ENCODE results near the gene SORBS1. TPM values are rescaled to one million over a fixed set of nuclear protein-coding genes. Genes with fewer than 3 reads are reported as not detected.

The SORBS1 gene
- polyA plus RNA-seq, 3 donors from 2014 or later: 0.33 to 1.8 (median 0.82) TPM

DNA sequence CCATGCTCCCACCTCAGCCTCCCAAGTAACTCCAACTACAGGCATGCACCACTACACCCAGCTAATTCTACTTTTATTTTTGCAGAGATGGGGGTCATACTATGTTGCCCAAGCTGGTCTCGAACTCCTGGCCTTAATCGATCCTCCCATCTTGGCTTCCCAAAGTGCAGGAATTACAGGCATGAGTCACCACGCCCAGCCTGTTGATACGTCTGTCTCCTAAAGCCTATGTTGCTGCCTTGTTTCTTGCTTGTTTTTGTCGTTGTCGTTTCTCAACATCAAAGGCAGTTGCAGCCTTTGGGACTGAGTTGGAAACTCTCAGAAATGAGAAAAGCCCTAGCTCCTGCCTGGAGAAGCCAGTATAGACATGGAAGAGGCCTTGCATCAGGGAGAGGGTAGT is 49.9 kb downstream of the SORBS1 start:
- Mint-ChIP-seq H3K9me3 (no peaks in the 10 kb centered on the region), H3K4me3 (no peak overlapping the region), H3K27me3 (ENCODE audit: low read depth in 3 of 3) (peaks cover 0 to 3% (median 0%) of the 10 kb centered on the region in 3 donors), H3K27ac (no peak overlapping the region), H3K4me1 (no peaks in the 10 kb centered on the region), H3K36me3 (no peaks in the 10 kb centered on the region)
- no peak for DNase-seq

DNA sequence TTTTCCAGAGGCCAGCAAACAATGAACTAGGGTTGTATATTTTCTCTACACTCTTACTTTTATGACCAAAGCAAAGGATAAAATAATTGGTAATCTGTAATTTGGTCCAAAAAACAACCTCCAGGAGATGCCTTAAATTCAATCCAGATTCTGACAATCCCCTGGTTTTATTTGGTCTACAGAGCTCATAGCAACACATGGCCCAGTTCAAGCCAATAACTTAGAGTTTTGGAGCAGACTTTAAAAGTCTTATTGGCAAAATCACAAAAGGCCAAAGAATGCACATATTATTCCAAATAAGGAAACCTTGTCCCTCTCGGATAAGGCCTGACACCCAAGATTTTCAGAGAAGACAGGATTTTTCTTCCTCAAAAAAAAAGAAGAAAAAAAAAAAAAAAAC is 51.9 kb downstream of the SORBS1 start:
- Mint-ChIP-seq H3K36me3 (no peaks in the 10 kb centered on the region), H3K4me3 (no peak overlapping the region), H3K27ac (no peak overlapping the region), H3K4me1 (no peaks in the 10 kb centered on the region), H3K27me3 (ENCODE audit: low read depth in 3 of 3) (peaks cover 0 to 3% (median 0%) of the 10 kb centered on the region in 3 donors), H3K9me3 (no peaks in the 10 kb centered on the region)
- DNase-seq: no peak

DNA sequence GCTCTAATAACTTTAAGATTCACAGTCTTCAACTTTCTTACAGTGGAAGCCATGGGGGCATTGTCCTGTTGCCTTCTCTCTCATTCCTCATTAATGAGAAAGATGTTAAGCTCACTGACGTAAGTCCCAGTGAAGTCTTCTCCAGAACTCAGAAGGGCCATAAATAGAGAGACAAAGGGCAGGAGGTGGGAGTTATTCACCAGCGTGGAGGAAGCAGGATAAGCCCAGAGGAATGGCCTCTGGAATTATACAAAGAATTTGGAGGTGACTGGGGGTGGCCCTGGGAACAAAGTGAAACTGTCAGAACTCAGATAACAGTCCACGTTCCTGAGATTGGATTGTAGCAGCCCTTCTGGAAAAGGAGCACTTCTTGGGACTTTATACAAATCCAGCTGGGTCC is 52.4 kb downstream of the SORBS1 start:
- Mint-ChIP-seq H3K36me3 (no peaks in the 10 kb centered on the region), H3K4me3 (no peak overlapping the region), H3K27me3 (ENCODE audit: low read depth in 3 of 3) (peaks cover 0 to 3% (median 0%) of the 10 kb centered on the region in 3 donors), H3K4me1 (no peaks in the 10 kb centered on the region), H3K9me3 (no peaks in the 10 kb centered on the region), H3K27ac (no peak overlapping the region)
- no peak for DNase-seq

DNA sequence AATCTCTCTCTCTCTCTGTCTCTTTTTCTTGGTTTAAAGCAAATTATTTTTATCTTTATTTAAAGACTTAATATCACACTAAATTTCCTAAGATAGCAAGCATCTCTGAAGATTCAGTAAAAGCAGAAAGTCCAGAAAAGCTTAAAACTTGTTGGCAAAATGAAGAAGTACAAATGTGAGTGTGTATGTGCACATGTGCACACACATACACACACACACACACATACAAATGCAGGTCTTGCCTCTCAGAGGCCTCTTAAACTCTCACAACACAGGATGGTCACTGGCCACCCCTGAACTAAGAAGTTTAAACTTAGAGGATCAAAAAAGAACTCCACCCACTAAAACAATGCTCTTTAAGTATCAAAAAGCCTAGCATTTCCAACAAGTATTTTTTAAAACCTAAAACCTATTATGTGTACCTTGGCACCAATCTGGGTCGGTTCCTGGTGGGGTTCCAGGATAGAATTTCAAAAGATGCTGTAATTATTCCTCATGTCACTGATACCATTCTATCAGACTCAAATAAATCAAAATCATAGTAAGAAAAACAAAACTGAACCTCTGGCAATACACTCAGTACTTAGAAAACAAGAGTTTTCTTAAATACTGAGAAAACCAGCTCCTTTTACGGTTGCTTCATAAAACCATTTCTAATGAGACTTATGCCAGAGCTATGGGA is 55.0 kb downstream of the SORBS1 start:
- Mint-ChIP-seq H3K4me3 (no peak overlapping the region), H3K27me3 (ENCODE audit: low read depth in 3 of 3) (no peaks in the 10 kb centered on the region), H3K4me1 (no peaks in the 10 kb centered on the region), H3K36me3 (no peaks in the 10 kb centered on the region), H3K27ac (no peak overlapping the region), H3K9me3 (no peaks in the 10 kb centered on the region)
- DNase-seq: no peak

DNA sequence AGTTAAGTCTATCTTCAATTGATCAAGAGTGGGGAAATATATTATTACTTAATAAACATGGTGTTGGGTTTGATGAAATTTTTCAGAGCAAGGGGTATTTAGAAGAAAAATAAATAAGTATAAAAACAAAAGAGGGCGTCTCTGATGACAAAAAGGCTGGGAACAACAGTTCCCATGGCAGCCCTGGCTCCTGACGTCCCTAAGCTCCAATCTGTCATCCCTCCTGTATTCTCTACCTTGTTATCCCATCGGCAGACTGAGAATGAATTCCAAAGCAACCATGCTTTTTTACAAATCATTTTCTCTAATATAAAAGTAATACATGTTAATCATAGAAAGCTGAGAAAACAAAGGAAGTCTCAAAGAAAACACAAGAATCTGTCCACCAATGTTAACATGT is 55.5 kb downstream of the SORBS1 start:
- H3K9me3 Mint-ChIP-seq: no peaks in the 10 kb centered on the region
- no peak overlapping the region for H3K27ac Mint-ChIP-seq
- H3K27me3 Mint-ChIP-seq (ENCODE audit: low read depth in 3 of 3): no peaks in the 10 kb centered on the region
- no peak for DNase-seq
- no peaks in the 10 kb centered on the region for H3K36me3 Mint-ChIP-seq
- no peaks in the 10 kb centered on the region for H3K4me1 Mint-ChIP-seq
- no peak overlapping the region for H3K4me3 Mint-ChIP-seq

DNA sequence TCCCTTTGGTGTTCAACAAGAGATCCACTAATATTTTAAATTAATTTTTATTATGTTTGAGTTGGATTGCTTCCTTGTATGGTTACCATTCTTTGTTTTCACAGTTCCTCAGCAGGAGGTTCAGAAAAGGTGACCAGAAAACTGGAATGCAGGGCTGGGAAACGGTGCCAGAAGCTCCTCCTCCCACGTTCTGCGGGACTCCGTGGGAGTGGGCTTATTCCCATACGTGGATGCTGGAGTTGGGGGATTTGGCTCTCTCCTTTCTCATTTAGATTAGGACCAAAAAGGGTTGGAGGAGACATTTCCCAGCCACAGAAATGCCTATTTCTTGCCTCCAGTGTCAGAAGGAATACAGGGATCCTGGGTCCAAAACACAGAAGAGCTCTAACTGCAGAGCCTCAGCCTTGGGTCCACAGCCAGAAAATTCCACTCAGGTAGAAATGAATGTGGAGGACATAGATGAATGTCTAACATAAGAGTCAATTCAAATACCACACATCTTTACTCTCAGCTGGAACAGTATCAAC is 56.0 kb downstream of the SORBS1 start:
- Mint-ChIP-seq H3K27ac (no peak overlapping the region), H3K4me1 (no peaks in the 10 kb centered on the region), H3K27me3 (ENCODE audit: low read depth in 3 of 3) (no peaks in the 10 kb centered on the region), H3K9me3 (no peaks in the 10 kb centered on the region), H3K36me3 (no peaks in the 10 kb centered on the region), H3K4me3 (no peak overlapping the region)
- no peak for DNase-seq

DNA sequence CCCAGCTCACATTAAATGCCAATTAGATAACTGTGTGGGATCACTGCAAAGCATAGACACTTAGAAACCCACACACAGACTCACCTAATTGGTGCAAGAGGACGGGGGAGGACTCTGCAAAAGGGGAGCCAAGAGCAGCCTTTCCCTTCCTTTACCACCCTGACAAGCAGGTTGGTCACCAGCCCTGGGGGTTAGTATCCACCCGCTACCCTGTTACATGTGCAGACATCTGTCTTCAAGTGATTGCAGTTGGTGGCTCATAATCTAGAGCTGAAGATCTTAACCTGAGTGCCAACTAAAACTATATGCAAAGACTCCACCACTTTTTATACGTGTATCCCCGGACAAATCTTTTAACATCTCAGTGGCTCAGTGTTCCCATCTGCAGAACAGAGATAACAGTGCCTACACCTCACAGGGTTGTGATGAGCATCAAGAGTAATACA is 56.9 kb downstream of the SORBS1 start:
- no peaks in the 10 kb centered on the region for H3K4me1 Mint-ChIP-seq
- no peaks in the 10 kb centered on the region for H3K9me3 Mint-ChIP-seq
- no peak overlapping the region for H3K4me3 Mint-ChIP-seq
- no peaks in the 10 kb centered on the region for H3K27me3 Mint-ChIP-seq (ENCODE audit: low read depth in 3 of 3)
- no peak for DNase-seq
- H3K36me3 Mint-ChIP-seq: no peaks in the 10 kb centered on the region
- H3K27ac Mint-ChIP-seq: no peak overlapping the region

DNA sequence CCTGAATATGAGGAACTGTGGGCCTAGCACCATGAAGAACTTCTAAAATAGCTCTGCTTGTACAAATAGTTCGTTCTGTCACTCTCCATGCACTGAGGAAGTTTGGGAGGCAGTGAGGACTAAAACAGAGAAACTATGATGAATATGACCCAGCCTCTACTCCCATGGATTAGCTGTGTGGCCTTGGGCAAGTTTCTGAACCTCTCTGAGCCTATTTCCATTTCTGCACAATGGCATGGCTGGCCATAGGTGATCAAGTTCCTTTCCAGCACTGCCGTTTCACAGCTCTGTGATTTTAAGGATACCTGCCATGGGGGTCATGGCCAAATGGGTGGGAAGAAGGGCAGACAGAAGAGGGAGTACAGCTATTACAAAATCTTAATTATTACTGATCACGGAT is 57.6 kb downstream of the SORBS1 start:
- Mint-ChIP-seq H3K27me3 (ENCODE audit: low read depth in 3 of 3) (no peaks in the 10 kb centered on the region), H3K4me1 (no peaks in the 10 kb centered on the region), H3K36me3 (no peaks in the 10 kb centered on the region), H3K4me3 (no peak overlapping the region), H3K9me3 (no peaks in the 10 kb centered on the region), H3K27ac (no peak overlapping the region)
- DNase-seq: no peak

DNA sequence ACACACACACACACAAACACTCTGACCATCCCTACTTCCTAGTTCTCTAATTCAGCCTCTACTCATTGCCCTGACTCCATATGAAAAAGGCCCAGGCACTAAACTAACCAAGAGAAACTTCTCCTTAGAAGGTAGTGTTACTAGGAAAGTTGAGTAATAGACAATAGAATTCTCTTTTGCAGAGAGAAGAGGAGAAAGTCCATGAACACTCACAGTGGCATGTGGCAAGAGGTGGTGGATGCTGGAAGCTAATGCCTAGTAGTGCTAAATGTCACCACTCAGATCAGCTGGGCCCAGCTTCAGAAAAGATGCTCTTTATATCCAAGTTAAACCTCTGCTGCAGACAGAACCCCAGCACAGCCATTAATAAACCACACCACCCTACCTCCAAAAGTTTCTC is 58.2 kb downstream of the SORBS1 start:
- H3K27ac Mint-ChIP-seq: peak overlapping the region in 1 of 6 donors; percentile 1

DNA sequence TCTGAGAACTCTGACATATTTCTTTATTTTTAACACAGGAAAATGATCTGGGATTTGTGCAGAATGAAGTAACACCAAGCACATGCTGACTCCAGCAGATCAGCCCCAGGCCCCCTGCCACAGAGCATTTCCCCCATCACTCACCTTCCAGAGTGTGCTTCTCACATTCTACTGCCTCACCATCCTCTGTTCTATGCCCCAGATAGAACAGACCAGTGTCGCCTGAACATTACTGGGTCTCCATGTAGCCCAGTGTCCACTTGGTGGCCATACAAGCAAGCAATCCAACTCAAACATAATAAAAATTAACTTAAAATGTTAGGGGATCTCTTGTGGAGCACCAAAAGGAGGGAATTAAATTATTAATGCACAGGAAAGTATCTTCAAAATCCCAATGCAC is 58.8 kb downstream of the SORBS1 start:
- Mint-ChIP-seq H3K36me3 (no peaks in the 10 kb centered on the region), H3K9me3 (no peaks in the 10 kb centered on the region), H3K4me3 (no peak overlapping the region)

More for the DNA sequence above, 58.2 kb downstream of the SORBS1 start:
- Mint-ChIP-seq H3K4me3 (no peak overlapping the region), H3K36me3 (no peaks in the 10 kb centered on the region), H3K27me3 (ENCODE audit: low read depth in 3 of 3) (no peaks in the 10 kb centered on the region), H3K9me3 (no peaks in the 10 kb centered on the region), H3K4me1 (no peaks in the 10 kb centered on the region)
- DNase-seq: no peak

DNA sequence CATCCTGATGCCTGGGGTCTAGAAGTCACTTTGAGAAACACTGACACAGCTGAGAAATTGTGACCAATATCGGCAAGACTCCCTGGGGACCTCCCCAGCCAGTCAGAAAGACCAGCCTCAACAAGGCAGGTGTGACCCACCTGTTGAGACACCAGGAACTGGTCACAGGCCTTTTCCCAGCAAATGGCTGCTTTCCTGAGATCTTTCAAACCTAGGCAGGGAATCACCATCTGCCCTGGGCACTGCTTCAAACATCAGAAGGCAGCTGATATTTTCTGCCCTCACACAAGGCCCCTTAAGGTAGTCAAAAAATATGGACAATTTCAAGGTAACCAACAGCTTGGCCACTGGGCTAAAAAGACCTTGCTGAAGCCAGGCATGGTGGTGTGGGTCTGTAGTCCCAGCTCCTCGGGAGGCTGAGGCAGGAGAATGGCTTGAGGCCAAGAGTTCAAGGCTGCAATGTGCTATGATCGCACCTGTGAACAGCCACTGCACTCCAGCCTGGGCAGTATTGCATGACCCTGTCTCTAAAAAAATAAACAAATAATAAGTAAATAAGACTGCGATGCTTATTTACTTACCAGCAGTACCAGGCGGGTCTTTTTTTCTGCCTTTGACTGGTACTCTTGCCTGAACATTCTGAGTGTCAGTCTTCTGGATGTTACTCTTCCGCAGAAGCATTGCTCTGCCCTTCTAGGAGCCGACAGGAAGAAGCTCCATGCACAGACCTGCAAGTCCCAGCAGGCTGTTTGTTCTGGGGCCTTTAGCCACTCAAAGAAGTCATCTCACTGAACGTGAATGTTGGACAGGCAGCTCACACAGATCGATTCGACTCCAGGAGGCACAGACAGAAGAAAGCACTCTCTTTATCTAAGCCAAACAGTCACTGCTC is 59.7 kb downstream of the SORBS1 start:
- Mint-ChIP-seq H3K36me3 (no peaks in the 10 kb centered on the region), H3K9me3 (no peaks in the 10 kb centered on the region), H3K27ac (no peak overlapping the region), H3K4me1 (no peaks in the 10 kb centered on the region), H3K27me3 (ENCODE audit: low read depth in 3 of 3) (peaks cover 1 to 5% (median 2%) of the 10 kb centered on the region in 3 donors), H3K4me3 (no peak overlapping the region)
- DNase-seq: no peak

More for the DNA sequence above, 58.8 kb downstream of the SORBS1 start:
- no peaks in the 10 kb centered on the region for H3K4me1 Mint-ChIP-seq
- no peak overlapping the region for H3K27ac Mint-ChIP-seq
- peaks cover 0 to 4% (median 0%) of the 10 kb centered on the region in 3 donors for H3K27me3 Mint-ChIP-seq (ENCODE audit: low read depth in 3 of 3)
- DNase-seq: no peak

DNA sequence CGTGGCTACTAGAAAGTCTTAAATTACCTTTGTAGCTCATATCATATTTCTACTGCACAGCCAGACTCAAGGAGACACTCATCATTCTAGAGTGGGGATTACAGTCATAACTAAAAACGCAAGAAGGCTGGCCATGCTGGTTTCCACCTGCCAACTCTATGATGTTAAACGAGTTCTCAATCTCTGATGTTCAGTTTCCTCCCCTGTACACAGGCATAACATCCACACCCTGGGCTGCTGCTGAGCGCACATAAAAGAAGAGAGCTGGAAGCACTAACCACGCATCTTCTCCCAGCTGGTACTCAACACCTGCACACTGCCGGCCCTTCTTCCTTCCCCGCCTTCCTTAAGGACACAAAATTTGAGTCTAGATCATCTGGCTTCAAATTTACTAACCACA is 60.5 kb downstream of the SORBS1 start:
- no peak overlapping the region for H3K4me3 Mint-ChIP-seq
- no peaks in the 10 kb centered on the region for H3K36me3 Mint-ChIP-seq
- no peak overlapping the region for H3K27ac Mint-ChIP-seq
- no peaks in the 10 kb centered on the region for H3K9me3 Mint-ChIP-seq
- H3K4me1 Mint-ChIP-seq: no peaks in the 10 kb centered on the region
- DNase-seq: no peak
- H3K27me3 Mint-ChIP-seq (ENCODE audit: low read depth in 3 of 3): peaks cover 1 to 5% (median 2%) of the 10 kb centered on the region in 3 donors

DNA sequence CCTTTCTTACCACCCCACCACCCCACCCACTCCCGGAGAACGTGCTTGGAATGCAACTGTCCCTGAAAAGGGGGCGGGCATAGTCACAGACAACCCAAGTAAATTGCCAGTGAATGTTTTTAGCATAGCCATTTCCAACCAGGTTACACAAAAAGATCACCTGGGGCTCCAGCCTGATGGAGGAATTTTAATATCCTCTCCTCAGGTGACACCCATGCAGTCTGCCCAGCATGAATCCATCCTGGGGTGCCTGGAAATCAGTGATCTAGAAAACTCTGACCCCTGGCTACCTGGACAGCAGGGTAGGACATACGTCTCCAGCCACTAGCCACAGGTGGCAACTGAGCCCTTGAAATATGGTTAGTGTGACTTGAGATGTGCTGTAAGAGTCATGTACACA is 61.1 kb downstream of the SORBS1 start:
- Mint-ChIP-seq H3K27ac (no peak overlapping the region), H3K4me1 (no peaks in the 10 kb centered on the region), H3K27me3 (ENCODE audit: low read depth in 3 of 3) (peaks cover 1 to 5% (median 2%) of the 10 kb centered on the region in 3 donors), H3K4me3 (no peak overlapping the region), H3K36me3 (no peaks in the 10 kb centered on the region), H3K9me3 (no peaks in the 10 kb centered on the region)
- no peak for DNase-seq

DNA sequence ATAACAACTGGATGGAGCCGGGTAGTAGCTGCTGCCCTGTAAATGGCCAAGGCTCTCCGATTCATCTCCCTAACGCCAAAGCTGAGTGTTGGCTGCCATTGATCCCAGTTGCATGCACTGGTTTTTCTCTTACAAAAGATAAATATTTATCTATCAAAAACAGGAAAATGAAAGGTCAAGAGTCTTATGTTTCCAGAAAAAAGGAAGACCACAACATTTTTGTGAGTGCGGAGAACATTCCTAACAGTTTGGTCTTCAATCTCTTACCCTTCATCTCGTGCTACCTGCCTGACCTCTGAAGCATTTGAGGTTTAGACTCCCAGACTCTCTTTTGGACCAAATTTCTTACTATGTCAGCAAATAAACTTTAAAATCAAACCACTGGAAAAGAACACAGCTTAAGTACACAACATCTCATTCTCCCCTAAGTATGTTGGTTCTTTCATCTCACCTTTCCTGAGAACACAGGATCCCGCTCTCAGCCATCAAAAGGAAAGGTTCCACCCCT is 61.6 kb downstream of the SORBS1 start:
- Mint-ChIP-seq H3K4me1 (no peaks in the 10 kb centered on the region), H3K4me3 (no peak overlapping the region), H3K27ac (no peak overlapping the region), H3K9me3 (no peaks in the 10 kb centered on the region), H3K36me3 (no peaks in the 10 kb centered on the region), H3K27me3 (ENCODE audit: low read depth in 3 of 3) (peaks cover 1 to 5% (median 2%) of the 10 kb centered on the region in 3 donors)
- no peak for DNase-seq
